MG63 (cell line): ENCODE data around the gene ARHGAP42. TPM values are rescaled to one million over a fixed set of nuclear protein-coding genes. Genes with fewer than 3 reads are reported as not detected.
A peak's percentile ranks its signal among the peaks of the same experiment; 100 is the strongest.
"Not testable (repeated sequence)": the region's sequence is repeated elsewhere in the genome, so short reads cannot be mapped to it uniquely, and the experiment has no call there.

ENCODE experiments used
- DNase-seq: peaks from one replicate; pipeline ENCODE4 v3.0.0-alpha.2; 2020
- H3K27me3 ChIP-seq: fragments of 250-450 bp; sonication (Bioruptor Pico); 2 replicates; pipeline ENCODE4 v1.5.1; 2020; ENCODE audit warnings: mild to moderate bottlenecking, moderate library complexity
- H3K36me3 ChIP-seq: fragments of 250-450 bp; sonication (Bioruptor Pico); 2 replicates; pipeline ENCODE4 v1.5.1; 2020; ENCODE audit warnings: mild to moderate bottlenecking, moderate library complexity
- H3K4me3 ChIP-seq: fragments of 250-450 bp; sonication (Bioruptor Pico); 2 replicates; pipeline ENCODE4 v1.5.1; 2020; ENCODE audit warnings: mild to moderate bottlenecking, moderate library complexity
- H3K9me3 ChIP-seq: fragments of 250-450 bp; sonication (Bioruptor Pico); 2 replicates; pipeline ENCODE4 v1.5.1; 2020; ENCODE audit warnings: mild to moderate bottlenecking, moderate library complexity
- total RNA-seq: library from RNA; depleted of rRNA; stranded (reverse); fragments of >200 nt; shearing (Covaris generic); gene quantifications from 2 replicates; pipeline ENCODE4 v1.2.3, GENCODE V29; 2014; ENCODE audit warnings: low replicate concordance

Gene ARHGAP42
- total RNA-seq, 1 experiment from 2014 or later, result 2.0 TPM

DNA sequence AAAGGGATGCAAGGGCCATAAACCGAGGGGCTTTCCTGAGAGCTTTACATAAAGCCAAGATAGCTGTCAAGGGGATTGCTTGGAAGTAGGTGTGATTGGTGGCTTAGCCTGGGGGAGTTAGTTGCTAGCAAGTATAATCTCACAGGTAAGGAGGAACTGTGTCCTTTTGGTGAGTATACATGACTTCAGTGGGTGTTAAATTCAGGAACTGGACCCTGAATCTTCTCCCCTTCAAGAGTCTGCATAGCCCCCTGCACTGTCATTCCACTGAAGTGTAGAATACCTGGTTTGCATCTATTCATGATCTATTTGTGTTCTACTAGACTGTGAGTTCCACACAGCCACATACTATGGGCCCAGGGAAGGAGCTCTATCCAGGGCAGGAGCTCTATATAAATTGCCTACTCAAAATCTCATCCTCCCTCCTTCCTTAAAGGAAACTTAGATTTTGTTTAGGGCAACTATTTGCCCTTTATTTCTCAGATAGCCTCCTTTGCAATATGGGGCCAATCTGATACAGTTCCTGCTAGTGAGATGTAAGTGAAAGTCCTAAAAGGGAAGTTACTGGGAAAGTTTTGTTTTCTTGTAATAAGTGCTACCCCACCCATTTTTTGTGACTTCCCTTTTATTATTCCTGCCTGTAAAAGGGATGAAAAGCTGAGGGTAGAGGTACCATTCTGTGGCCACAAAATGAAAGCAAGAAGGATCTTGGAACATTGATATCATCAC is 322.0 kb downstream of the ARHGAP42 start:
- Histone ChIP-seq H3K27me3 (no peaks in the 10 kb centered on the region), H3K9me3 (no peaks in the 10 kb centered on the region), H3K4me3 (no peak overlapping the region), H3K36me3 (no peaks in the 10 kb centered on the region)
- no peak for DNase-seq

DNA sequence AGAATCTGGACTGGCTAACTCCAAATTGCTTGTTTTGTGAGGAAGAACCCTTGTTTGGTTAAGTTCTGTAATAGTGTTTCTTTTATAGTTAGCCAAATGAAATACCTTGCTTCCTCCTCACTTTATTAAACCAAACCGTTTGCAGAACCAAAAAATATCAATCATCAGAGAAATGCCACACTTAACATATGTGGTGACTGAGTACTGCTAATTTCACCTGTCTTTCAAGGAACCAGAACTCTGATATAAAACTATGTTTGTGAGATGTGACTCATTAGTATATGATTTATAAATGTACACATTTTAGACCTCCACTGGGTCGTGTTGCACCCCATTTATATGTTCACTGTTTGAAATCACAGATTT is 322.6 kb downstream of the ARHGAP42 start:
- no peaks in the 10 kb centered on the region for H3K36me3 ChIP-seq
- H3K9me3 ChIP-seq, result no peaks in the 10 kb centered on the region
- DNase-seq, result no peak
- no peaks in the 10 kb centered on the region for H3K27me3 ChIP-seq
- no peak overlapping the region for H3K4me3 ChIP-seq

DNA sequence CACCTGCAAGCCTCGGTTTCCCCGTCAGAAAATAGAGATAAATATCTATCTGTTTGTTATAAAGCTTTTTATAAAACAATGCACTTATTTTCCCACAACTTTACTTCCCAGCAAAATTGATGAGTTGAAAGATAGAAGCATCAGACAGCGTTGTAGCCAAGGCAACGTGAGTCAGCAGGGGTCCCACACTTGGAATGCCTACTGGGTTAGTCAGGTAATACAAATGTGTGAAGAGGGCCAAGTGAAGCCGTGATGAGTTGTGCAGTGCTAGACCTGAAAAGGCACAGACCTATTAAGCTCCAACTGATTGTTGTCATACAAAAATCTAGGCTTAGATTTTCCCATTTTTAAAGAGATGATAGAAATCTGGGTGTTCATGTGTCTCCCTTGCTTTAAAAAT is 323.8 kb downstream of the ARHGAP42 start:
- Histone ChIP-seq H3K9me3 (no peaks in the 10 kb centered on the region), H3K27me3 (no peaks in the 10 kb centered on the region), H3K4me3 (no peak overlapping the region), H3K36me3 (no peaks in the 10 kb centered on the region)
- peak; percentile 14 for DNase-seq

DNA sequence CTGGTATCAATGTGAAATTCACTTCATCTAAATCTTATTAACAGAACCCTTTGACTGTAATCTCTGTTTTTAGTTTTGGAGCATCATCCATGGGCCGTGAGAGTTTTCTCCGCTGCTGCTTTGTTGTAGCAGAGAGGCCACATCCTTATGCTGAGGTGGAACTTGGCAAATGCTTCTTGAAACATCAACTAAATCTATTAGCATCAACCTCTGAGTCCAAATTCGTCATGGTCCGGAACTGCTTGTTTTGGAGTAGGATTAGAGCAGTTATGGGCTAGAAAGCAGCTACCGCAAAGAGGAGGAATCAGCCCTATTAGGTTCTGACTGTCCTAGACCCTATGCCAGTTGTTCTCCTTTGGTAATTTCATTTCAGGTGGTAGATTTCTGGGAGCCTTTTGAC is 324.8 kb downstream of the ARHGAP42 start:
- Histone ChIP-seq H3K36me3 (no peaks in the 10 kb centered on the region), H3K4me3 (no peak overlapping the region), H3K27me3 (no peaks in the 10 kb centered on the region), H3K9me3 (no peaks in the 10 kb centered on the region)
- DNase-seq, result peak; percentile 9

DNA sequence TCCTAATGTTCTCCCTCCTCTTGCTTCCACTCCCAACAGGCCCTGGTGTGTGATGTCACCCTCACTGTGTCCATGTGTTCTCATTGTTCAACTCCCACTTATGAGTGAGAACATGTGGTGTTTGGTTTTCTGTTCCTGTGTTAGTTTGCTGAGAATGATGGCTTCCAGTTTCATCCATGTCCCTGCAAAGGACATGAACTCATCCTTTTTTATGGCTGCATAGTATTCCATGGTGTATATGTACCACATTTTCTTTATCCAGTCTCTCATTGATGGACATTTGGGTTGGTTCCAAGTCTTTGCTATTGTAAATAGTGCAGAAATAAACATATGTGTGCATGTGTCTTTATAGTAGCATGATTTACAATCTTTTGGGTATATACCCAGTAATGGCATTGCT is 326.6 kb downstream of the ARHGAP42 start:
- H3K4me3 ChIP-seq, DNase-seq, H3K27me3 ChIP-seq: not testable (repeated sequence)

DNA sequence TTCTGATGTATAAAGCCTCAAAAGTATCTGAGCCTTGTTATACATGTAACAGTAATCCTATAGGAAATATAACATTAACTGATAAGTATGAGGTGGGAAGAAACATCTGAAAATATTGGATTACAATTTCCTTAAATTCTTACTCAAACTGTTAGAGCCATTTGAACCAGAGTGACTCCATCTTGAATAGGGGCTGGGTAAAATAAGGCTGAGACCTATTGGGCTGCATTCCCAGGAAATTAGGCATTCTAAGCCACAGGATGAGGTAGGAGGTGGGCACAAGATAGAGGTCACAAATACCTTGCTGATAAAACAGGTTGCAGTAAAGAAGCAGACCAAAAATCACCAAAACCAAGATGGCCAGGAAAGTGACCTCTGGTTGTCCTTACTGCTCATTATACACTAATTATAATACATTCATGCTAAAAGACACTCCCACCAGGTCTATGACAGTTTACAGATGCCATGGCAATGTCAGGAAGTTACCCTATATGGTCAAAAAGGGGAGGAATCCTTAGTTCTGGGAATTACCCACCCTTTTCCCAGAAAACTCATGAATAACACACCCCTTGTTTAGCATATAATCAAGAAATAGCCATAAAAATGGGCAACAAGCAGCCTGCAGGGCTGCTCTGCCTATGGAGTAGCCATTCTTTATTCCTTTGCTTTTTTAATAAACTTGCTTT is 327.7 kb downstream of the ARHGAP42 start:
- H3K9me3 ChIP-seq, result no peaks in the 10 kb centered on the region

More for the DNA sequence above, 326.6 kb downstream of the ARHGAP42 start:
- H3K9me3 ChIP-seq, H3K36me3 ChIP-seq: not testable (repeated sequence)

DNA sequence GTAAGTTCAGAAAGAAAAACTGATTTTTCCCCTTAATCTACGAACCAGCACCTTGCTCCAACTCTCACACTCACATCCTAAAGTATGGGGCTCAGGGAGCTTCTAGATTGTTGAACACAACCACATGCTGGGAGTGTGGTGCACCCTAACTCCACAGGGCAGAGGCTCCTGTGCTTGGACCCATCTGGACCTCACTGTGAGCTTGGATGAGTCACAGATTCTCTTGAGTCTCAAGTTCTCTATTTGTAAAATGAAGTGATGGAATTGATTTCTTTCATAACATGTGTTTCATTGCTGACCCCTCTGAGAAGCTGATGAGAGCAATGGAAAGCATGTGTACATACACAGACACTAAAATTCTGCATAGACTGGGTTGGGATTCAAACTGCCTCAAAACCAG is 332.8 kb downstream of the ARHGAP42 start:
- H3K27me3 ChIP-seq, result peaks cover 2% of the 10 kb centered on the region; the same call in 1 of the 2 replicates
- no peak overlapping the region for H3K4me3 ChIP-seq
- no peaks in the 10 kb centered on the region for H3K9me3 ChIP-seq
- no peaks in the 10 kb centered on the region for H3K36me3 ChIP-seq
- DNase-seq, result no peak

More for the DNA sequence above, 327.7 kb downstream of the ARHGAP42 start:
- no peak for DNase-seq
- Histone ChIP-seq H3K36me3 (no peaks in the 10 kb centered on the region), H3K4me3 (no peak overlapping the region), H3K27me3 (0 out of 2 replicates have a peak, but pooled peaks cover 2% of the 10 kb centered on the region)

DNA sequence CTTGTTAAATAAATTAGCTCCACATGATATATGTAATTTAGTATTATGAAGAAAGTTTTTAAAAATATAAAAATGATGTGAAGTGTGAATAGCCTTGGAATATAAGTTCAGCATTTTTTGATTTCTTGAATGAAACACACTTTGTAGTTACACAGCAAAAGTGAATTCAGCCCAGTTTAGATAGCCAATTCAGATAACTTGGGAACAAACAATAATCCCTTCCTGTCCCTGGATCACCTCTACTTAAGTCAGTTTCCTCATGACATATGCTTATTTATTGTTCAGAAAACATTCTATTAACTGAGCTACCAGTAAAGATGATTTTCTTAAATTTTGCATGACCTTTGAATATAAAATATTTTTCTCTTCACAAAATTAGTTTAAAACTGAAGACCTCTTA is 335.2 kb downstream of the ARHGAP42 start:
- Histone ChIP-seq H3K27me3 (peaks cover under 1% of the 10 kb centered on the region; the same call in 1 of the 2 replicates), H3K36me3 (no peaks in the 10 kb centered on the region), H3K9me3 (no peaks in the 10 kb centered on the region), H3K4me3 (no peak overlapping the region)
- no peak for DNase-seq

DNA sequence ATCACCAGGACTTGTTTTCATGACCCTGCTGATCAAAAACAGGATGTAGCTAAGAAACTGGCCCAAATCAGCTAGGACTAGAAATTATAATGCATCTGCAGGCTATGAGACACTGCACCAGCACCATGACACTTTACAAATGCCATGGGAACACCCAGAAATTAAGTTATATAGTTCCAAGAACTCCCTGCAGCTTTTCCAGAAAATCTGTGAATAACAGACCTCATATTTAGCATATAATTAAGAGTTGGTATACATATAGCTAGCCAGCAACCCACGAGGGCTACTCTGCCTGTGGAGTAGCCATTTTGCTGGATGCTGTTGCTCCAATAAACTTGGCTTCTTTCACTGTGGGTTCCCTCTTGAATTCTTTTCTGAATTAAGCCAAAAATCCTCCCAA is 341.6 kb downstream of the ARHGAP42 start:
- Histone ChIP-seq H3K27me3 (no peaks in the 10 kb centered on the region; the same call in 1 of the 2 replicates), H3K9me3 (no peaks in the 10 kb centered on the region), H3K36me3 (no peaks in the 10 kb centered on the region), H3K4me3 (no peak overlapping the region)
- DNase-seq, result no peak

DNA sequence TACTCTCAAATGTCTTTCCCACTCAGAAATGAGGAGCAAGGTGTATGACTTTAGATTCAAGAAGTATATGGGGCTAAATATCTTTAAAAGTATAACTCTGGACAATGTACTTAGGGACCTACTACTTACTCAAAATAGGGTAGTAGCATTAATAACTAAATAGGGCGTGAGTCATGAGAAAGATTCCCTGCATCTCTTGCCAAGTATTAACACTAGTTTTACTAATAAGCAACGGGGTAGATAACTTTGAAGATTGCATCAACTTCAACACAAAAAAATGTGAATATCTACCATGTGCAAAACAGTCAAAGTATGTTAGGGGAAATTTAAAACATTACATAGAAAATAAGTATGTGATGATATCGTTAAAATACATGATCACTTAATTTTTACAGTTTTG is 342.9 kb downstream of the ARHGAP42 start:
- H3K9me3 ChIP-seq, result no peaks in the 10 kb centered on the region
- H3K4me3 ChIP-seq, result no peak overlapping the region
- no peaks in the 10 kb centered on the region for H3K27me3 ChIP-seq
- no peaks in the 10 kb centered on the region for H3K36me3 ChIP-seq
- DNase-seq, result no peak

DNA sequence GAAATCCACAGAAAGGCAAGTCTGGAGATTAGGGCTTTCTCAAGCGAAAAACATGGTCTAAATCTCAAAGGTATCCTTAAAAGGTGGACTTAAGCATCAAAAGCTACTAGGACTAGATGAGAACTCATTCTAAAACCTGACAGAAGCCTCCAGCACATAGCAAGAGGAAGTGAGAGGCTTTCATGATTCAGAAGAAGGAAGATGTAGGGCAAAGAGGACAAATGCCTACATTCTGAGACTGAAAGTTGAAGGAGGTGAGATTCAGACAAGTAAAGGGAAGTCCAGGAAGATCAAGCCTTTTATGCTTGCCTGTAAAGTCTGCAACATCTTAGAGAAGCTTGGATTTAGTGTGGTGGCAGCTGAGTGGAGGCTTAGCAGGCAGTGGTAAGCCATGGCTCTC is 343.6 kb downstream of the ARHGAP42 start:
- DNase-seq, result no peak
- no peaks in the 10 kb centered on the region for H3K27me3 ChIP-seq

DNA sequence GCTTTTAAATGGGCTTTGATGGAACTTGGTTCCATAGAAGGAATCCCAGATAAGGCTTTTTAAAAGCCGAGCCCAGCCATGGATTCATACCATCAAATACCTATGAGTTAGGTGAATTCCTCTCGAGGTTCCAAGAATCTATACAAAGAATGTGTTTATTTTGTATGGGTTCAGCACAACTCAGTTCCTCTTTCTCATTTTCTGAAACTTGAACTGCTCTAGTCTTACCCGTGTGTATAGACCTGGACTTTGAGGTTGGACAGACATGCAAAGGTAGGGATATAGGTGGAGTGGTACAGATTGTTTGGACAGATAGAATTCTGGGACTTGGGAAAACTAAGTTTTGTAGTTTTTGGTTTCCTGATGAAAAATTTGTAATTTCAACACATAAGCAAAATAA is 344.6 kb downstream of the ARHGAP42 start:
- Histone ChIP-seq H3K4me3 (no peak overlapping the region), H3K36me3 (no peaks in the 10 kb centered on the region), H3K9me3 (no peaks in the 10 kb centered on the region), H3K27me3 (no peaks in the 10 kb centered on the region)
- no peak for DNase-seq

More for the DNA sequence above, 343.6 kb downstream of the ARHGAP42 start:
- no peak overlapping the region for H3K4me3 ChIP-seq
- no peaks in the 10 kb centered on the region for H3K36me3 ChIP-seq
- no peaks in the 10 kb centered on the region for H3K9me3 ChIP-seq

DNA sequence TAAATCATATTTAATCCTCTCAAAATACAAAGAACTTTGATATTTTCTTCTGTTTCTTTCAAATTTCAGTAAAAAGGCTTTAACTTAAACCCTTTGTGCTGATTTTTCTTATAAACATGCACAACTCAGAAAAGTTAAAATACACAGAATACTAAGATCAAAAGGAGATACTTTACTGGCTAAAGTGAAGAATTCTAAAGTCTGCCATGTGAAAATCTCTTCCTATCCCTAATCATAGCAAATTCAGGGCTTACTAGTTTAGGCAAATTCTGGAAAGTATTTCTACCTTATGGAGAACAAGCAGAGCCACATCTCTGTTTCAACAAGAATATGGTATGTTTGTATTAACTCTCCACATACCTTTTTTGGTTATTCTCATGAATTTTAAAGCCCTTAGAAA is 345.9 kb downstream of the ARHGAP42 start:
- no peak overlapping the region for H3K4me3 ChIP-seq
- no peak for DNase-seq
- no peaks in the 10 kb centered on the region for H3K9me3 ChIP-seq
- no peaks in the 10 kb centered on the region for H3K36me3 ChIP-seq
- H3K27me3 ChIP-seq, result no peaks in the 10 kb centered on the region

DNA sequence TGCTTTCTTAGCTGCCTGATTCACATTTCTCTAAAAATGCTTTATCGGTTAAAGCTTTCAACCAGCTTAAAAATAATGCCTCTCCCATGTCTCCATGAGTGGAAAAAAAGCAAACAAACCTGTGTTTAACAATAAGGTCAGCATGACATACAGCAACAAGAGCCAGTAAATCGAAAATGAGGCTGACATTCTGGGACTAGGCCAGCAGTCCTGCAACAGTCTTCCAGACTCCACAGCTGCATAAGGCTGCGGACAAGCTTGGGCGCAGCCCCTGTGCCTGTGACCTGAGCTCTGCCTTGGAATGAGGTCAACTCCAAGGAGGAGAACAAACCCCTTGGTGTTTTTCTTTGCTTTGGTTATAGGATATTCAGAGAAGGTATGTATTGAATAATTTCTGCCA is 347.0 kb downstream of the ARHGAP42 start:
- Histone ChIP-seq H3K27me3 (no peaks in the 10 kb centered on the region), H3K9me3 (no peaks in the 10 kb centered on the region), H3K36me3 (no peaks in the 10 kb centered on the region), H3K4me3 (no peak overlapping the region)
- no peak for DNase-seq

DNA sequence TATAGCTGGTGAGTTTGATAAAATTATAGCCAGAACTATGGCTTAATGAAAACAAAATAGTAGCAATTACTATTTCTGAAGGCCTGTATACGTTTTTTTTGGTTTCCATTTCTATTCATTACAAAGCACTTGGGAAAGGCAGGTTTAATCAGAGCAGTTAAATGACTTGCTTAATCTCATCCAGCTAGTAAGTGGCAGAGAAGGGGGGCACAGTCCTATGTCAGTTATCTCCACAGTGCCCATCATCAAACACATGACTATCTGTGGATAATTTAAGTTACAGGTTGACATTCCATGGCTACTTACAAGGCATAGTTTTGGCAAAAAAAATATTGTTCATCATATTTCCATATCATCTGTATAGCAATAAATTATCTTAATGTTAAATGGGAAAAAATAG is 348.8 kb downstream of the ARHGAP42 start:
- Histone ChIP-seq H3K9me3 (no peaks in the 10 kb centered on the region), H3K27me3 (no peaks in the 10 kb centered on the region), H3K36me3 (no peaks in the 10 kb centered on the region), H3K4me3 (no peak overlapping the region)
- DNase-seq, result no peak
